Measurements from ENCODE around the gene POLE2. TPM values are rescaled to one million over a fixed set of nuclear protein-coding genes. Genes with fewer than 3 reads are reported as not detected.

Gene POLE2
- total and polyA plus RNA-seq, 2 of the 13 experiments (the other 11 are each of a cell fraction or from before 2014, with no cell fraction given) = 16.6 to 37.0 TPM

GRCh38 chr14:49687942-49688700 is at the start of gene POLE2 (continued):
- TF ChIP-seq ZFP36L1 (CRISPR knock-in tag; IDR thresholded peaks at IDR 0.05) = peak; percentile 87; the same call in 1 of the 2 replicates
- TF ChIP-seq, protein P1, sequence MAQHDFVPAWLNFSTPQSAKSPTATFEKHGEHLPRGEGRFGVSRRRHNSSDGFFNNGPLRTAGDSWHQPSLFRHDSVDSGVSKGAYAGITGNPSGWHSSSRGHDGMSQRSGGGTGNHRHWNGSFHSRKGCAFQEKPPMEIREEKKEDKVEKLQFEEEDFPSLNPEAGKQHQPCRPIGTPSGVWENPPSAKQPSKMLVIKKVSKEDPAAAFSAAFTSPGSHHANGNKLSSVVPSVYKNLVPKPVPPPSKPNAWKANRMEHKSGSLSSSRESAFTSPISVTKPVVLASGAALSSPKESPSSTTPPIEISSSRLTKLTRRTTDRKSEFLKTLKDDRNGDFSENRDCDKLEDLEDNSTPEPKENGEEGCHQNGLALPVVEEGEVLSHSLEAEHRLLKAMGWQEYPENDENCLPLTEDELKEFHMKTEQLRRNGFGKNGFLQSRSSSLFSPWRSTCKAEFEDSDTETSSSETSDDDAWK (CRISPR knock-in tag; IDR thresholded peaks at IDR 0.05) = no peak
- TF ChIP-seq NR3C1 (CRISPR knock-in tag; IDR thresholded peaks at IDR 0.05) = no peak
- peak; percentile 65; the same call in 1 of the 2 replicates for TF ChIP-seq EEA1 (CRISPR knock-in tag; IDR thresholded peaks at IDR 0.05; ENCODE audit: borderline replicate concordance)
- peak; percentile 64 for TF ChIP-seq SP2 (CRISPR knock-in tag; IDR thresholded peaks at IDR 0.05)
- TF ChIP-seq, protein P2, sequence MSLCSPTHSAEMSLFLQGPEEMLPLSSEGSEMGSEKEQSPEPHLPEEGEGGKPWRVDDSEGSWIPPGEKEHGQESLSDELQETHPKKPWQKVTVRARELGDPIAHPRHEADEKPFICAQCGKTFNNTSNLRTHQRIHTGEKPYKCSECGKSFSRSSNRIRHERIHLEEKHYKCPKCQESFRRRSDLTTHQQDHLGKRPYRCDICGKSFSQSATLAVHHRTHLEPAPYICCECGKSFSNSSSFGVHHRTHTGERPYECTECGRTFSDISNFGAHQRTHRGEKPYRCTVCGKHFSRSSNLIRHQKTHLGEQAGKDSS (CRISPR knock-in tag; IDR thresholded peaks at IDR 0.05; ENCODE audit: borderline replicate concordance, low read depth) = peak; percentile 92; the same call in 1 of the 2 replicates
- no peak for TF ChIP-seq TAF15 (IDR thresholded peaks at IDR 0.05; ENCODE audit: low read depth, low read length, poor library complexity, severe bottlenecking)
- TF ChIP-seq ZNF83 (CRISPR knock-in tag; IDR thresholded peaks at IDR 0.05; ENCODE audit: borderline replicate concordance) = no peak
- peak; percentile 43 for TF ChIP-seq XRCC5 (optimal IDR thresholded peaks at IDR 0.05; ENCODE audit: low read length)
- TF ChIP-seq ZNF275 (CRISPR knock-in tag; IDR thresholded peaks at IDR 0.05; ENCODE audit: borderline replicate concordance) = no peak
- TF ChIP-seq IRX3 (CRISPR knock-in tag; IDR thresholded peaks at IDR 0.05; ENCODE audit: borderline replicate concordance, low read depth) = peak; percentile 77; the same call in 1 of the 2 replicates
- no peak for TF ChIP-seq HNRNPUL1 (IDR thresholded peaks at IDR 0.05; ENCODE audit: low read depth, low read length)
- TF ChIP-seq PHF21A (CRISPR knock-in tag; IDR thresholded peaks at IDR 0.05) = no peak
- TF ChIP-seq MYNN (CRISPR knock-in tag; IDR thresholded peaks at IDR 0.05; ENCODE audit: low read depth) = no peak
- peak; percentile 95 for TF ChIP-seq ARID4A (CRISPR knock-in tag; IDR thresholded peaks at IDR 0.05; ENCODE audit: borderline replicate concordance)
- TF ChIP-seq PCBP2 (optimal IDR thresholded peaks at IDR 0.05; ENCODE audit: low read depth, low read length, poor library complexity, severe bottlenecking) = no peak
- no peak for TF ChIP-seq ZNF264 (CRISPR knock-in tag; IDR thresholded peaks at IDR 0.05)
- peak; percentile 80; the same call in 1 of the 2 replicates for TF ChIP-seq REL (CRISPR knock-in tag; conservative IDR thresholded peaks at IDR 0.05)
